Endothelial cell of umbilical vein (primary cell): ENCODE measurements around the gene TLE4.

Source experiments
- EZH2 ChIP-seq: IDR thresholded peaks from 2 replicates; pipeline ENCODE4 v1.6.1; 2012; ENCODE audit warnings: borderline replicate concordance, low read depth, mild to moderate bottlenecking, moderate library complexity, low read length, inconsistent platforms; ENCODE audit not compliant: severe bottlenecking
- FOS ChIP-seq: IDR thresholded peaks from 2 replicates; pipeline ENCODE4 v1.6.1; 2011; ENCODE audit warnings: mild to moderate bottlenecking, low read length, moderate library complexity, borderline replicate concordance; ENCODE audit not compliant: insufficient read depth
- GATA2 ChIP-seq: IDR thresholded peaks from 2 replicates; pipeline ENCODE4 v1.7.0; 2011; ENCODE audit warnings: low read depth, mild to moderate bottlenecking, moderate library complexity, mixed read lengths, low read length; ENCODE audit not compliant: insufficient read length, insufficient read depth
- JUN ChIP-seq: IDR thresholded peaks from 2 replicates; pipeline ENCODE4 v1.6.1; 2011; ENCODE audit warnings: borderline replicate concordance, low read depth; ENCODE audit not compliant: insufficient read length, insufficient read depth
- MYC ChIP-seq: IDR thresholded peaks from one replicate; pipeline ENCODE4 v1.6.1; 2011; ENCODE audit warnings: mild to moderate bottlenecking, low read depth, low read length
- POLR2A ChIP-seq: IDR thresholded peaks from 2 replicates; pipeline ENCODE4 v1.6.1; 2012; ENCODE audit warnings: low read depth, mild to moderate bottlenecking, control low read depth, low read length
- POLR2AphosphoS5 ChIP-seq: IDR thresholded peaks from 2 replicates; pipeline ENCODE4 v1.6.1; 2012; ENCODE audit warnings: low read depth, mild to moderate bottlenecking, control low read depth, low read length, moderate library complexity; ENCODE audit not compliant: insufficient read depth
- TF ChIP-seq, protein P1 (sequence below), 2 donors: IDR thresholded peaks; 1 replicate in 1 of 2; 2 replicates in 1 of 2; pipeline ENCODE4 v1.5.1; 2011; ENCODE audit warnings: low read length in 2 of 2, mild to moderate bottlenecking in 2 of 2, moderate library complexity in 2 of 2, control low read depth in 1 of 2, inconsistent platforms in 1 of 2, low read depth in 1 of 2; ENCODE audit not compliant: insufficient read depth in 1 of 2; ENCODE audit errors: extremely low read depth in 1 of 2
- TF ChIP-seq, protein P2 (sequence below): IDR thresholded peaks from 2 replicates; pipeline ENCODE4 v1.6.1; 2011; ENCODE audit not compliant: insufficient read depth, insufficient read length

DNA sequence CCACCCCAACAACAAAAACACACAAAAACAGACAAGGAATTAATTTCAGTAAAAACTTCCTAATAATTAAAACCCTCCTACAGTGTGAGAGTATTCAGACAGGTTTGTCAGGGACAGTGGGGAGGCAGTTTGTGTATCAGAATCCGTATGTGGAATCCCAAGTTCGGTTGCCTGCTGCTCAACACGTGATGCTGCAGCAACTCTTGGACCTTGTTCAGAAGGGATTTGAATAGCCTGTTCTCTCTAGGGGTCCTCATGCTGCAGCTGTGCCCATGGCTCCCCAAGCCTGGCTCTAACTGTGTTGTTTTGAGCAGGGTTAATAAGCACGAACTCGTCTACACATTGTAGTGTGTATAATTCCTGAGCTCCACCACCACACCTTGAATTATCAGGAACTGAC lies 28.7 kb downstream of the TLE4 start:
- TF ChIP-seq, protein P1, sequence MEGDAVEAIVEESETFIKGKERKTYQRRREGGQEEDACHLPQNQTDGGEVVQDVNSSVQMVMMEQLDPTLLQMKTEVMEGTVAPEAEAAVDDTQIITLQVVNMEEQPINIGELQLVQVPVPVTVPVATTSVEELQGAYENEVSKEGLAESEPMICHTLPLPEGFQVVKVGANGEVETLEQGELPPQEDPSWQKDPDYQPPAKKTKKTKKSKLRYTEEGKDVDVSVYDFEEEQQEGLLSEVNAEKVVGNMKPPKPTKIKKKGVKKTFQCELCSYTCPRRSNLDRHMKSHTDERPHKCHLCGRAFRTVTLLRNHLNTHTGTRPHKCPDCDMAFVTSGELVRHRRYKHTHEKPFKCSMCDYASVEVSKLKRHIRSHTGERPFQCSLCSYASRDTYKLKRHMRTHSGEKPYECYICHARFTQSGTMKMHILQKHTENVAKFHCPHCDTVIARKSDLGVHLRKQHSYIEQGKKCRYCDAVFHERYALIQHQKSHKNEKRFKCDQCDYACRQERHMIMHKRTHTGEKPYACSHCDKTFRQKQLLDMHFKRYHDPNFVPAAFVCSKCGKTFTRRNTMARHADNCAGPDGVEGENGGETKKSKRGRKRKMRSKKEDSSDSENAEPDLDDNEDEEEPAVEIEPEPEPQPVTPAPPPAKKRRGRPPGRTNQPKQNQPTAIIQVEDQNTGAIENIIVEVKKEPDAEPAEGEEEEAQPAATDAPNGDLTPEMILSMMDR (IDR thresholded peaks at IDR 0.05; ENCODE audit: extremely low read depth in 1 of 2, insufficient read depth in 1 of 2, low read depth in 1 of 2, low read length in 2 of 2), result no peak
- no peak for TF ChIP-seq POLR2A
- TF ChIP-seq POLR2AphosphoS5, result no peak
- TF ChIP-seq, protein P2, sequence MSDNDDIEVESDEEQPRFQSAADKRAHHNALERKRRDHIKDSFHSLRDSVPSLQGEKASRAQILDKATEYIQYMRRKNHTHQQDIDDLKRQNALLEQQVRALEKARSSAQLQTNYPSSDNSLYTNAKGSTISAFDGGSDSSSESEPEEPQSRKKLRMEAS, result no peak
- no peak for TF ChIP-seq MYC
- no peak for TF ChIP-seq EZH2
- TF ChIP-seq JUN, result no peak
- TF ChIP-seq FOS, result no peak
- TF ChIP-seq GATA2, result no peak
